H1 (cell line): Measurements from ENCODE around the gene MARCKS. TPM values are rescaled to one million over a fixed set of nuclear protein-coding genes. Genes with fewer than 3 reads are reported as not detected.

ENCODE experiments used
- CTCF ChIA-PET: fragments of 300-600 bp; sonication (Branson Sonifier 250); formaldehyde crosslinking; loops from one replicate; lab custom pipeline; 2021; ENCODE audit not compliant: partially characterized antibody; lab: Charles Lee
- POLR2A ChIA-PET: fragments of 300-600 bp; sonication (Branson Sonifier 250); formaldehyde crosslinking; loops from one replicate; lab custom pipeline; 2021; ENCODE audit warnings: inconsistent platforms; ENCODE audit not compliant: partially characterized antibody; lab: Charles Lee
- DNase-seq, 2 experiments: peaks; one replicate each; pipeline versions ENCODE4 v3.0.0 to v3.0.0-alpha.2; 2010 to 2022; ENCODE audit warnings: low spot score in 2 of 2, low read depth in 1 of 2, mixed read lengths in 1 of 2
- FAIRE-seq: peaks from 2 replicates; lab custom pipeline; 2011; peaks lifted over from hg19 to GRCh38; lab: Jason Lieb, UNC
- H2AFZ ChIP-seq: 2 replicates; pipeline ENCODE4 v1.8.1; 2012; ENCODE audit warnings: low read length, inconsistent platforms
- H2AK5ac ChIP-seq: 2 replicates; pipeline ENCODE4 v1.6.1; 2013; ENCODE audit warnings: low read depth, low read length
- H2BK120ac ChIP-seq: replicated peaks from 2 replicates; pipeline ENCODE3; 2013; ENCODE audit warnings: low read depth, low read length, inconsistent platforms
- H2BK12ac ChIP-seq: 2 replicates; pipeline ENCODE4 v1.6.1; 2013; ENCODE audit warnings: low read depth, low read length
- H2BK15ac ChIP-seq: 2 replicates; pipeline ENCODE4 v1.6.1; 2013; ENCODE audit warnings: low read length
- H2BK20ac ChIP-seq: 2 replicates; pipeline ENCODE4 v1.6.1; 2013; ENCODE audit warnings: low read length
- H2BK5ac ChIP-seq: 2 replicates; pipeline ENCODE4 v1.6.1; 2013; ENCODE audit warnings: low read depth, low read length
- H3K14ac ChIP-seq: 2 replicates; pipeline ENCODE4 v1.6.1; 2013; ENCODE audit warnings: inconsistent platforms; ENCODE audit not compliant: insufficient read length
- H3K18ac ChIP-seq: 2 replicates; pipeline ENCODE4 v1.6.1; 2013; ENCODE audit warnings: low read length; ENCODE audit errors: extremely low read depth
- H3K23ac ChIP-seq: 2 replicates; pipeline ENCODE4 v1.6.1; 2013; ENCODE audit warnings: inconsistent platforms; ENCODE audit not compliant: insufficient read length
- H3K23me2 ChIP-seq: 2 replicates; pipeline ENCODE4 v1.6.1; 2013; ENCODE audit warnings: low read depth, low read length
- H3K27ac ChIP-seq: 2 replicates; pipeline ENCODE4 v1.6.1; 2011; ENCODE audit warnings: low read depth, low read length, inconsistent platforms
- H3K27me3 ChIP-seq, 4 experiments: replicated peaks in 1 of 4; 1 replicate in 1 of 4; 2 replicates in 3 of 4; pipeline versions ENCODE4 v1.6.1 to v1.8.1; 2011 to 2013; ENCODE audit warnings: low read length in 3 of 4, mild to moderate bottlenecking in 3 of 4, inconsistent platforms in 2 of 4, mixed read lengths in 2 of 4, moderate library complexity in 1 of 4; ENCODE audit not compliant: control insufficient read depth in 3 of 4, insufficient read depth in 3 of 4; ENCODE audit errors: extremely low read depth in 1 of 4
- H3K36me3 ChIP-seq, 4 experiments: 2 replicates each; pipeline versions ENCODE4 v1.6.1 to v1.8.1; 2011 to 2013; ENCODE audit warnings: mild to moderate bottlenecking in 4 of 4, low read length in 3 of 4, moderate library complexity in 2 of 4, control low read depth in 1 of 4, inconsistent platforms in 1 of 4; ENCODE audit not compliant: insufficient read depth in 4 of 4, control insufficient read depth in 2 of 4
- H3K4ac ChIP-seq: replicated peaks from 2 replicates; pipeline ENCODE3; 2013; ENCODE audit warnings: low read length, low read depth, mixed read lengths, inconsistent platforms; ENCODE audit not compliant: insufficient read length
- H3K4me1 ChIP-seq, 4 experiments: replicated peaks in 1 of 4; 1 replicate in 1 of 4; 2 replicates in 3 of 4; pipeline versions ENCODE4 v1.6.1 to v1.8.1; 2011 to 2013; ENCODE audit warnings: low read length in 3 of 4, inconsistent platforms in 2 of 4, mixed read lengths in 1 of 4; ENCODE audit not compliant: insufficient read depth in 4 of 4, control insufficient read depth in 3 of 4
- H3K4me2 ChIP-seq, 2 experiments: 2 replicates each; pipeline versions ENCODE4 v1.6.1 to v1.8.1; 2011 to 2013; ENCODE audit warnings: low read depth in 2 of 2, low read length in 2 of 2, control low read depth in 1 of 2, inconsistent platforms in 1 of 2, mild to moderate bottlenecking in 1 of 2; ENCODE audit not compliant: insufficient read depth in 1 of 2
- H3K4me3 ChIP-seq, 4 experiments: fragments of 200-600, 300-600 bp in 1 of 4; sonication (generic), shearing (Covaris generic), sonication (Bioruptor Twin) in 1 of 4; 2 replicates each; pipeline versions ENCODE4 v1.5.1 to v1.8.1; 2011 to 2016; ENCODE audit warnings: low read length in 4 of 4, low read depth in 3 of 4, control low read depth in 2 of 4, inconsistent platforms in 2 of 4, mild to moderate bottlenecking in 2 of 4, mixed read lengths in 1 of 4, moderate library complexity in 1 of 4; ENCODE audit not compliant: insufficient read depth in 2 of 4; ENCODE audit errors: extremely low read depth in 1 of 4
- H3K56ac ChIP-seq: replicated peaks from 2 replicates; pipeline ENCODE3; 2013; ENCODE audit warnings: low read depth, mild to moderate bottlenecking, mixed read lengths, low read length, inconsistent platforms; ENCODE audit not compliant: insufficient read length
- H3K79me1 ChIP-seq: 2 replicates; pipeline ENCODE4 v1.6.1; 2013; ENCODE audit warnings: low read depth, low read length, control low read depth
- H3K79me2 ChIP-seq, 2 experiments: 2 replicates each; pipeline versions ENCODE4 v1.6.1 to v1.8.1; 2012 to 2013; ENCODE audit warnings: low read length in 2 of 2, mild to moderate bottlenecking in 2 of 2, inconsistent platforms in 1 of 2; ENCODE audit not compliant: insufficient read depth in 2 of 2, control insufficient read depth in 1 of 2
- H3K9ac ChIP-seq, 4 experiments: replicated peaks in 1 of 4; 1 replicate in 1 of 4; 2 replicates in 3 of 4; pipeline versions ENCODE4 v1.6.1 to v1.8.1; 2011 to 2013; ENCODE audit warnings: low read depth in 3 of 4, low read length in 3 of 4, control low read depth in 2 of 4, mild to moderate bottlenecking in 2 of 4, moderate library complexity in 2 of 4, inconsistent platforms in 1 of 4; ENCODE audit errors: extremely low read depth in 1 of 4
- H3K9me3 ChIP-seq, 2 experiments: 2 replicates each; pipeline versions ENCODE4 v1.6.1 to v1.8.1; 2012 to 2013; ENCODE audit warnings: mild to moderate bottlenecking in 2 of 2, moderate library complexity in 2 of 2, control low read depth in 1 of 2, inconsistent platforms in 1 of 2, low read depth in 1 of 2, low read length in 1 of 2, mixed read lengths in 1 of 2; ENCODE audit not compliant: insufficient read depth in 2 of 2
- H4K20me1 ChIP-seq, 2 experiments: replicated peaks in 1 of 2; 2 replicates each; pipeline versions ENCODE3 to v1.8.1; 2011 to 2013; ENCODE audit warnings: inconsistent platforms in 2 of 2, low read length in 2 of 2, mild to moderate bottlenecking in 1 of 2; ENCODE audit not compliant: insufficient read depth in 2 of 2, control insufficient read depth in 1 of 2
- H4K5ac ChIP-seq: 2 replicates; pipeline ENCODE4 v1.6.1; 2013; ENCODE audit warnings: low read length, low read depth, mixed read lengths, inconsistent platforms; ENCODE audit not compliant: insufficient read length
- H4K8ac ChIP-seq: 2 replicates; pipeline ENCODE4 v1.8.0; 2013; ENCODE audit warnings: mild to moderate bottlenecking, moderate library complexity, low read length, inconsistent platforms; ENCODE audit not compliant: insufficient read depth; ENCODE audit errors: extremely low read depth
- H4K91ac ChIP-seq: replicated peaks from 2 replicates; pipeline ENCODE3; 2013; ENCODE audit warnings: low read length, mixed read lengths, inconsistent platforms; ENCODE audit not compliant: insufficient read length
- ASH2L ChIP-seq: fragments of 200-600, 300-600 bp; sonication (generic); IDR thresholded peaks from one replicate; pipeline ENCODE4 v1.7.1; 2017; ENCODE audit warnings: low read length
- CBX8 ChIP-seq: fragments of 300-800, 300-1000 bp; sonication (generic); IDR thresholded peaks from 2 replicates; pipeline ENCODE4 v1.7.1; 2016; ENCODE audit warnings: low read depth, low read length, borderline replicate concordance
- CEBPB ChIP-seq: IDR thresholded peaks from 2 replicates; pipeline ENCODE4 v1.6.1; 2012; ENCODE audit warnings: low read depth, low read length
- HDAC6 ChIP-seq: IDR thresholded peaks from one replicate; pipeline ENCODE4 v1.7.1; 2012; ENCODE audit warnings: low read depth, mild to moderate bottlenecking, inconsistent platforms, low read length, moderate library complexity
- KDM5A ChIP-seq: fragments of 200-600 bp; IDR thresholded peaks from 2 replicates; pipeline ENCODE4 v1.7.1; 2012; ENCODE audit warnings: mild to moderate bottlenecking, low read length, inconsistent platforms, mixed read lengths
- MAX ChIP-seq: IDR thresholded peaks from 2 replicates; pipeline ENCODE4 v1.6.1; 2012; ENCODE audit warnings: inconsistent platforms
- PHF8 ChIP-seq: fragments of 200-600 bp; sonication (generic); conservative IDR thresholded peaks from 2 replicates; pipeline ENCODE4 v1.7.1; 2012; ENCODE audit warnings: low read depth, mild to moderate bottlenecking, inconsistent platforms, low read length, moderate library complexity
- POLR2AphosphoS5 ChIP-seq: IDR thresholded peaks from 2 replicates; pipeline ENCODE4 v1.6.1; 2011; ENCODE audit warnings: low read depth, low read length
- RBBP5 ChIP-seq: IDR thresholded peaks from 2 replicates; pipeline ENCODE4 v1.7.1; 2012; ENCODE audit warnings: low read depth, mild to moderate bottlenecking, inconsistent platforms, low read length, moderate library complexity, borderline replicate concordance
- RFX5 ChIP-seq: IDR thresholded peaks from 2 replicates; pipeline ENCODE4 v1.6.1; 2011; ENCODE audit warnings: low read depth, low read length, improper control_type of control experiment, borderline replicate concordance
- RNF2 ChIP-seq: fragments of 200-900, 300-1000 bp; sonication (generic); IDR thresholded peaks from 2 replicates; pipeline ENCODE4 v1.7.1; 2016; ENCODE audit warnings: borderline replicate concordance, low read depth, mild to moderate bottlenecking, antibody characterized with exemption, low read length; ENCODE audit not compliant: poor library complexity, severe bottlenecking; ENCODE audit errors: missing control alignments
- RXRA ChIP-seq: IDR thresholded peaks from 2 replicates; pipeline ENCODE4 v1.6.1; 2011; ENCODE audit warnings: low read depth, mild to moderate bottlenecking, low read length, moderate library complexity; ENCODE audit not compliant: insufficient read depth
- SIRT6 ChIP-seq: IDR thresholded peaks from one replicate; pipeline ENCODE4 v1.7.1; 2012; ENCODE audit warnings: low read length, inconsistent platforms
- TCF12 ChIP-seq: IDR thresholded peaks from 2 replicates; pipeline ENCODE4 v1.6.1; 2011; ENCODE audit warnings: low read depth, mild to moderate bottlenecking, low read length
- TEAD4 ChIP-seq: IDR thresholded peaks from 2 replicates; pipeline ENCODE4 v1.6.1; 2012; ENCODE audit warnings: low read depth, low read length, inconsistent platforms, mixed read lengths
- WGBS, 2 experiments: shearing (Covaris generic) in 1 of 2; methylation state at CpG; one replicate each; pipeline versions ENCODE4 v1.1.6 to v1.1.7; 2013 to 2015; ENCODE audit warnings: low lambda C conversion rate in 2 of 2, mixed read lengths in 2 of 2, inconsistent platforms in 1 of 2, low coverage in 1 of 2, missing lambda C conversion rate in 1 of 2; ENCODE audit not compliant: insufficient replicate concordance in 2 of 2, insufficient coverage in 1 of 2, insufficient read length in 1 of 2; ENCODE audit errors: extremely low coverage in 1 of 2, missing lambda C conversion rate in 1 of 2; 5-methylcytosine and 5-hydroxymethylcytosine counted together
- polyA plus RNA-seq, 7 experiments: library from polyadenylated mRNA; depleted of rRNA in 3 of 7; stranded (reverse) in 5 of 7; unstranded in 2 of 7; fragments of >200 nt in 5 of 7; fragments of 200-250 nt in 2 of 7; gene quantifications; 1 replicate in 5 of 7; 2 replicates in 1 of 7; 4 replicates in 1 of 7; pipeline versions ENCODE4 v1.2.1 to v1.2.3, GENCODE V29; 2011 to 2013; ENCODE audit warnings: missing spikeins in 2 of 7, mixed read lengths in 2 of 7
- total RNA-seq: library from RNA; stranded (reverse); fragmentation: NEBNext Ultra II Directional; extraction: Animal tissue kit (Norgen Biotek cat#: 25700); gene quantifications from 2 replicates; pipeline ENCODE4 v1.2.1, GENCODE V29; 2021

Gene MARCKS
- total and polyA plus RNA-seq, 2 of the 8 experiments (the other 6 are each of a cell fraction or from before 2014, with no cell fraction given), result 26.6 to 111 TPM

GRCh38 chr6:113823916-113824315 lies 33.2 kb upstream of the MARCKS start:
- no peak overlapping the region for H3K27ac ChIP-seq
- H3K4me3 ChIP-seq, result no peak overlapping the region
- FAIRE-seq (no peak), DNase-seq (no peak)
- no peak overlapping the region for H2BK20ac ChIP-seq
- H2AFZ ChIP-seq, result no peak overlapping the region
- H3K56ac ChIP-seq, result no peak overlapping the region
- no peak overlapping the region for H4K5ac ChIP-seq
- no peak overlapping the region for H3K23ac ChIP-seq
- H3K79me1 ChIP-seq, result no peaks in the 10 kb centered on the region
- H3K9me3 ChIP-seq, result no peaks in the 10 kb centered on the region
- no peak overlapping the region for H3K4ac ChIP-seq
- H2BK15ac ChIP-seq, result no peak overlapping the region
- H3K23me2 ChIP-seq, result no peaks in the 10 kb centered on the region
- H2AK5ac ChIP-seq, result no peak overlapping the region
- no peak overlapping the region for H3K18ac ChIP-seq
- H3K4me2 ChIP-seq, result no peak overlapping the region
- H4K91ac ChIP-seq, result no peak overlapping the region
- H2BK5ac ChIP-seq, result no peak overlapping the region
- no peak overlapping the region for H3K14ac ChIP-seq
- H3K9ac ChIP-seq, result no peak overlapping the region
- 85% methylated on average over 3 of the region's 3 CpGs; no CpG with 5 or more reads in 1 of the 2 experiments for WGBS, 2 experiments
- H4K20me1 ChIP-seq, result no peaks in the 10 kb centered on the region
- ChIA-PET CTCF (no interaction called here), POLR2A (no interaction called here)
- H3K27me3 ChIP-seq, result peaks cover 0 to 1% (median 0%) of the 10 kb centered on the region in 4 experiments; a peak in 2 of 7 replicates
- H2BK12ac ChIP-seq, result no peak overlapping the region
- H2BK120ac ChIP-seq, result no peak overlapping the region
- H3K36me3 ChIP-seq, result no peaks in the 10 kb centered on the region
- no peak overlapping the region for H4K8ac ChIP-seq
- no peaks in the 10 kb centered on the region for H3K79me2 ChIP-seq
- H3K4me1 ChIP-seq, result no peaks in the 10 kb centered on the region
- TF ChIP-seq HDAC6, result no peak
- no peak for TF ChIP-seq POLR2AphosphoS5
- no peak for TF ChIP-seq TEAD4
- no peak for TF ChIP-seq RNF2
- no peak for TF ChIP-seq KDM5A
- TF ChIP-seq TCF12, result no peak
- no peak for TF ChIP-seq PHF8
- TF ChIP-seq RFX5, result no peak
- TF ChIP-seq SIRT6, result no peak
- TF ChIP-seq CEBPB, result no peak
- TF ChIP-seq CBX8, result no peak
- no peak for TF ChIP-seq MAX
- no peak for TF ChIP-seq RXRA
- no peak for TF ChIP-seq ASH2L
- no peak for TF ChIP-seq RBBP5
